DOHH2 (cell line): ENCODE measurements around the gene TMEM141.
"Not testable (repeated sequence)": the region's sequence is repeated elsewhere in the genome, so short reads cannot be mapped to it uniquely, and the experiment has no call there.

ENCODE experiments used
- H3F3A ChIP-seq: fragments of 200-600 bp; sonication (generic), shearing (Covaris generic); 2 replicates; pipeline ENCODE4 v1.6.0; 2016; ENCODE audit warnings: antibody characterized with exemption, mild to moderate bottlenecking; ENCODE audit not compliant: control insufficient read depth, insufficient read depth
- H3K27ac ChIP-seq: fragments of 200-600 bp; sonication (generic); 2 replicates; pipeline ENCODE4 v1.5.1; 2014; ENCODE audit warnings: low read depth, mild to moderate bottlenecking, low read length, moderate library complexity
- H3K27me3 ChIP-seq: fragments of 200-600 bp; sonication (generic); 2 replicates; pipeline ENCODE4 v1.6.1; 2014; ENCODE audit warnings: mild to moderate bottlenecking, low read length, mixed read lengths; ENCODE audit not compliant: control insufficient read depth
- H3K36me3 ChIP-seq: fragments of 200-600 bp; sonication (generic); 2 replicates; pipeline ENCODE4 v1.6.1; 2014; ENCODE audit warnings: mild to moderate bottlenecking, low read length, moderate library complexity, mixed read lengths; ENCODE audit not compliant: control insufficient read depth
- H3K4me1 ChIP-seq: fragments of 200-600 bp; sonication (generic); 2 replicates; pipeline ENCODE4 v1.6.1; 2014; ENCODE audit warnings: mild to moderate bottlenecking, low read length, mixed read lengths; ENCODE audit not compliant: control insufficient read depth
- H3K4me2 ChIP-seq: fragments of 200-600 bp; sonication (generic); 2 replicates; pipeline ENCODE4 v1.6.0; 2014; ENCODE audit warnings: mild to moderate bottlenecking, low read length, moderate library complexity
- H3K4me3 ChIP-seq: fragments of 200-600 bp; sonication (generic); 2 replicates; pipeline ENCODE4 v1.5.1; 2014; ENCODE audit warnings: mild to moderate bottlenecking, low read length, mixed read lengths
- H3K79me2 ChIP-seq: fragments of 200-600 bp; sonication (generic); 2 replicates; pipeline ENCODE4 v1.6.1; 2014; ENCODE audit warnings: mild to moderate bottlenecking, low read length, mixed read lengths; ENCODE audit not compliant: control insufficient read depth
- H3K9me2 ChIP-seq: fragments of 200-600 bp; sonication (generic); replicated peaks from 2 replicates; pipeline ENCODE4 v1.6.1; 2014; ENCODE audit warnings: mild to moderate bottlenecking, low read length, mixed read lengths; ENCODE audit not compliant: control insufficient read depth
- H3K9me3 ChIP-seq: fragments of 200-600 bp; sonication (generic); 2 replicates; pipeline ENCODE4 v1.6.1; 2014; ENCODE audit warnings: antibody characterized with exemption, low read length, mixed read lengths; ENCODE audit not compliant: control insufficient read depth, insufficient read depth
- H4K20me1 ChIP-seq: fragments of 200-600 bp; sonication (generic); 2 replicates; pipeline ENCODE4 v1.6.0; 2014; ENCODE audit warnings: low read depth, mild to moderate bottlenecking, antibody characterized with exemption, low read length, moderate library complexity; ENCODE audit not compliant: control insufficient read depth, insufficient read depth
- CTCF ChIP-seq: fragments of 200-600 bp; sonication (generic); IDR thresholded peaks from one replicate; pipeline ENCODE4 v1.5.1; 2014; ENCODE audit warnings: antibody characterized with exemption, mild to moderate bottlenecking, low read depth, low read length; ENCODE audit not compliant: poor library complexity, severe bottlenecking
- EZH2phosphoT487 ChIP-seq: fragments of 200-600 bp; sonication (generic); IDR thresholded peaks from 2 replicates; pipeline ENCODE4 v1.6.1; 2017; ENCODE audit warnings: borderline replicate concordance, mild to moderate bottlenecking, antibody characterized with exemption, low read length, moderate library complexity, mixed read lengths

TMEM141 gene

GRCh38 chr9:136831002-136831719 lies 40.0 kb downstream of the TMEM141 start:
- H3K27ac ChIP-seq, result no peak overlapping the region
- no peak overlapping the region for H3K4me3 ChIP-seq
- H3K27me3 ChIP-seq, result no peaks in the 10 kb centered on the region
- no peaks in the 10 kb centered on the region for H3K79me2 ChIP-seq
- TF ChIP-seq EZH2phosphoT487, result no peak
- TF ChIP-seq CTCF, result no peak
- H3F3A ChIP-seq, result no peaks in the 10 kb centered on the region
- H3K9me3 ChIP-seq, result no peaks in the 10 kb centered on the region
- no peaks in the 10 kb centered on the region for H3K9me2 ChIP-seq
- no peak overlapping the region for H3K4me2 ChIP-seq
- H3K4me1 ChIP-seq, result no peaks in the 10 kb centered on the region
- H3K36me3 ChIP-seq, result peaks cover 71% of the 10 kb centered on the region
- no peaks in the 10 kb centered on the region; the same call in 1 of the 2 replicates for H4K20me1 ChIP-seq

GRCh38 chr9:136831720-136832104 lies 40.6 kb downstream of the TMEM141 start:
- Histone ChIP-seq H3K4me3 (no peak overlapping the region), H3K36me3 (peaks cover 68% of the 10 kb centered on the region), H4K20me1 (no peaks in the 10 kb centered on the region; the same call in 1 of the 2 replicates), H3K27ac (no peak overlapping the region), H3K9me2 (no peaks in the 10 kb centered on the region), H3K27me3 (no peaks in the 10 kb centered on the region), H3K4me1 (no peaks in the 10 kb centered on the region), H3K4me2 (no peak overlapping the region), H3K79me2 (no peaks in the 10 kb centered on the region), H3F3A (no peaks in the 10 kb centered on the region), H3K9me3 (no peaks in the 10 kb centered on the region)
- TF ChIP-seq EZH2phosphoT487, result no peak
- no peak for TF ChIP-seq CTCF

DNA sequence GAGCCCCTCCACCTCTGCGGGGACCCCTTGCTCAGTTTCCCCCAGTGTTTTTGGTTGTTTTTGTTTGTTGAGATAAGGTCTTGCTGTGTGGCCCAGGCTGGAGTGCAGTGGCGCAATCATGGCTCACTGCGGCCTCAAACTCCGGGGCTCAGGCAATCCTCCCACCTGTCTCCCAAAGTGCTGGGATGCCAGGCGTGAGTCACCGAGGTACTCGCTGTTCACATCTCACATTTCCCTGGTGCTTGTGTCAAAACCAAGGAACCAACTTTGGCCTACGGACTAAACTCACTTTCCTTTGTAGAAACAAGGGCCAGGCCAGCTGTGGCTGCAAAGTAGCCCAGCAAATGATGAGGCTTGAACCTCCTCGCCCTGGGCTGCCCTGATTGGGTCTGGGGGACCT lies 41.4 kb downstream of the TMEM141 start:
- H3K4me3 ChIP-seq, result no peak overlapping the region
- H3K27ac ChIP-seq, result no peak overlapping the region
- TF ChIP-seq EZH2phosphoT487, result no peak
- no peak for TF ChIP-seq CTCF
- H3K9me2 ChIP-seq, result no peaks in the 10 kb centered on the region
- H3K9me3 ChIP-seq, result no peaks in the 10 kb centered on the region
- H4K20me1 ChIP-seq, result no peaks in the 10 kb centered on the region; the same call in 1 of the 2 replicates
- H3K4me1 ChIP-seq, result no peaks in the 10 kb centered on the region
- peaks cover 59% of the 10 kb centered on the region for H3K36me3 ChIP-seq
- no peak overlapping the region for H3K4me2 ChIP-seq
- no peaks in the 10 kb centered on the region for H3K27me3 ChIP-seq
- no peaks in the 10 kb centered on the region for H3K79me2 ChIP-seq
- H3F3A ChIP-seq, result no peaks in the 10 kb centered on the region

DNA sequence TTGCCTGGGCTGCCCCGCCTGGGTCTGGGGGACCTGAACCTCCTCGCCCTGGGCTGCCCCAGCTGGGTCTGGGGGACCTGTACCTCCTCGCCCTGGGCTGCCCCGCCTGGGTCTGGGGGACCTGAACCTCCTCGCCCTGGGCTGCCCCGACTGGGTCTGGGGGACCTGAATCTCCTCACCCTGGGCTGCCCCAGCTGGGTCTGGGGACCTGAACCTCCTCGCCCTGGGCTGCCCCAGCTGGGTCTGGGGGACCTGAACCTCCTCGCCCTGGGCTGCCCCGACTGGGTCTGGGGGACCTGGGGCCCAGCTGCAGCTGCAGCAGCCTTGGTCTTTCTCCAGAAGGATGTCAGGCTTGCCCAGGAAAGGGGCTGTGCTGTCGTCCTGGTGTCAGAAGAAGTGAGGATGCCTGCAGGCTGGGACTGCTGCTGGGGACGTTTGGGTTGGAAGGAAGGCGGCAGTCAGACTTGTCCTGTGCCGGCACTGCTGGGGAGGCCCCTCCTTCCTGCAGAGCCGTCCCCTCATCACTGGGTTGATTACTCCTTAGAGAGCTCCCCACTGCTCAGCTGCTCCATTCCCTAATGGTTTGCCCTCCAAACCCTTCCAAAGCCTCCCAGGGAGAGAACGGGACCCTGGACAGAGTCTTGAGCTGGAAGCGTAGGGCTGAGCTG lies 42.4 kb downstream of the TMEM141 start:
- not testable (repeated sequence) for H3K4me3 ChIP-seq, H3K4me1 ChIP-seq, H3K4me2 ChIP-seq, H3F3A ChIP-seq, H3K9me3 ChIP-seq, H3K27me3 ChIP-seq, H3K79me2 ChIP-seq, H4K20me1 ChIP-seq, H3K27ac ChIP-seq, H3K9me2 ChIP-seq
- H3K36me3 ChIP-seq, result peaks cover 50% of the 10 kb centered on the region
